Measurements from ENCODE around the gene GARNL3. TPM values are rescaled to one million over a fixed set of nuclear protein-coding genes. Genes with fewer than 3 reads are reported as not detected.

The GARNL3 gene
- total RNA-seq, 2 experiments from 2014 or later = 0.63 to 1.8 TPM

DNA sequence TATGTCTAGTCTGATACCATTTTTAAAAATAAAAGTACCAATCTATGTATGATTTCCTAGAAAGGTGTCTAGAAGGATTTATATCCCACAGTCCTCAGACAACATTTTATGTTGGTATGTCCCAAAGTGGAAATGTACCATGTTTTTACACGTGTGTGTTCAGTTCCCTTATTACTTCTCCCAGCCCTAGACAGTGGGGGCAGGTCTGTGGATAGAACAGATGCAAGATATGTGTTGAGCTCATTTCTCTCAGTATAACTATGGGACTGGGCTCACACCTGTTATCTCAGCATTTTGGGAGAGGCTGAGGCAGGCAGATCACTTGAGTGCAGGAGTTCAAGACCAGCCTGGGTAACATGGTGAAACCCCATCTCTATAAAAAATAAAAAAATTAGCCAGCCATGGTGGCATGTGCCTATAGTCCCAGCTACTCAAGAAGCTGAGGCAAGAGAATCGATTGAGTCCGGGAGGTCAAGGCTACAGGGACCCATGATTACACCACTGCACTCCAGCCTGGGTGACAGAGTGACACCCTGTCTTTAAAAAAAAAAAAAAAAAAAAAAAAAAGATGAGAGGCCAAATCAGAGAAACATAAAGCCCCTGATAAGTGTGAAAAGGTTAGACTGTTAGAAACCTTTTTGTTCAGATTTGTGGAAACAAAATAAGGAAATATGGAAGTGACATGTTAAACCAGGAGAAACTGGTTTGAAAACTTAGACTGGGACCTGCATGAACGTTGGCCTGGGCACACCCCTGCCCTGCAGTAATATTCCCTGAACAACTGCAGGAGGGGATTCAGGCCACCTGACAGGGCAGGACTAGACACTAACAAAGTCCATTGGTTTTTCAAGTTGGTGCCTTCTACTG is 125.0 kb downstream of the GARNL3 start:
- CTCF ChIA-PET = no interaction called here
- no peak overlapping the region for H3K27ac ChIP-seq (ENCODE audit: low read depth in 1 of 2, low read length in 2 of 2)
- H3K36me3 Mint-ChIP-seq (ENCODE audit: low read depth) = no peaks in the 10 kb centered on the region
- no peaks in the 10 kb centered on the region for H3K9me3 Mint-ChIP-seq
- peaks cover 23% of the 10 kb centered on the region for H3K4me1 ChIP-seq (ENCODE audit: insufficient read depth, low read length)
- no peak overlapping the region for H3K27ac Mint-ChIP-seq
- peaks cover 26% of the 10 kb centered on the region for H3K4me1 Mint-ChIP-seq (ENCODE audit: low read depth)
- peaks cover 0 to 8% of the 10 kb centered on the region in 2 experiments for H3K9me3 ChIP-seq (ENCODE audit: control insufficient read depth in 1 of 2, insufficient read depth in 1 of 2, low read length in 2 of 2)
- intact Hi-C loops (cut with DNase I, micrococcal nuclease) = loop anchor here (2.0 to 5.0 kb wide), 4 partner anchors 35 to 402 kb away; partner anchors contain the start of genes LRSAM1 (in 2 of the 2), RPL12 (in 2 of the 2) and ZNF79 (in 1 of the 2)
- peaks cover 86% of the 10 kb centered on the region for H3K27me3 Mint-ChIP-seq
- peaks cover 58 to 73% of the 10 kb centered on the region in 2 experiments for H3K27me3 ChIP-seq (ENCODE audit: control insufficient read depth in 1 of 2, insufficient read depth in 2 of 2, low read length in 2 of 2)
- H3K36me3 ChIP-seq (ENCODE audit: insufficient read depth, low read length) = no peaks in the 10 kb centered on the region
- DNase-seq (no peak), ATAC-seq (ENCODE audit: poor library complexity) (no peak)
- no peak overlapping the region for H3K4me3 ChIP-seq (ENCODE audit: low read length)
- POLR2A ChIA-PET = interaction anchor here (1.1 to 1.3 kb wide), 2 partner anchors 13 to 175 kb away, joined by 3 to 5 read pairs; no protein-coding TSS in a partner anchor
- H3K4me3 Mint-ChIP-seq = no peak overlapping the region
- no peak for TF ChIP-seq CTCF (IDR thresholded peaks at IDR 0.05)

DNA sequence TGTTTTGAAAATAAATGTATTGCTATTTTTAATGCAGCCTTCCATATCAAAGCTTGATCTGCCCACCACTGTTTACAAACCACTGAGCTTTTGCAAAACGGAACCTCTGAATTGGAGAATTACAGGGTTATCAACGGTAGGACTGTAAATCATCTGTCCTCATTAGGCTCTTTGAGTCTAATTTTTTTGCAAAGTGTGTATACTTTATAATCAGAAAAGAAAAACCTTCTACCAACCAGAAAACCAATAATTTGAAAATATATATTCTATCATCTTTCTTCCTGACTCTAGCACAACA is 125.6 kb downstream of the GARNL3 start:
- POLR2A ChIA-PET = no interaction called here

GRCh38 chr9:127390563-127390962 is 126.0 kb downstream of the GARNL3 start:
- ATAC-seq (ENCODE audit: poor library complexity) = no peak
- intact Hi-C loops (cut with DNase I, micrococcal nuclease) = no loop called here
- ChIA-PET POLR2A (no interaction called here), CTCF (no interaction called here)
- H3K9me3 Mint-ChIP-seq = no peaks in the 10 kb centered on the region
- H3K9me3 ChIP-seq (ENCODE audit: control insufficient read depth in 1 of 2, insufficient read depth in 1 of 2, low read length in 2 of 2) = peaks cover 0 to 8% of the 10 kb centered on the region in 2 experiments
- peaks cover 29% of the 10 kb centered on the region for H3K4me1 Mint-ChIP-seq (ENCODE audit: low read depth)
- DNase-seq = no peak
- peaks cover 86% of the 10 kb centered on the region for H3K27me3 Mint-ChIP-seq
- peaks cover 55 to 73% of the 10 kb centered on the region in 2 experiments for H3K27me3 ChIP-seq (ENCODE audit: control insufficient read depth in 1 of 2, insufficient read depth in 2 of 2, low read length in 2 of 2)
- no peaks in the 10 kb centered on the region for H3K36me3 ChIP-seq (ENCODE audit: insufficient read depth, low read length)
- no peaks in the 10 kb centered on the region for H3K36me3 Mint-ChIP-seq (ENCODE audit: low read depth)
- H3K4me3 Mint-ChIP-seq = no peak overlapping the region
- H3K27ac Mint-ChIP-seq = no peak overlapping the region
- no peak for TF ChIP-seq CTCF (IDR thresholded peaks at IDR 0.05)
- no peak overlapping the region for H3K4me3 ChIP-seq (ENCODE audit: low read length)
- no peak overlapping the region for H3K27ac ChIP-seq (ENCODE audit: low read depth in 1 of 2, low read length in 2 of 2)
- H3K4me1 ChIP-seq (ENCODE audit: insufficient read depth, low read length) = peaks cover 23% of the 10 kb centered on the region

More for the DNA sequence above, 125.6 kb downstream of the GARNL3 start:
- no peak overlapping the region for H3K27ac ChIP-seq (ENCODE audit: low read depth in 1 of 2, low read length in 2 of 2)
- H3K4me3 ChIP-seq (ENCODE audit: low read length) = no peak overlapping the region
- Mint-ChIP-seq H3K36me3 (ENCODE audit: low read depth) (no peaks in the 10 kb centered on the region), H3K27me3 (peaks cover 86% of the 10 kb centered on the region), H3K9me3 (no peaks in the 10 kb centered on the region), H3K4me1 (ENCODE audit: low read depth) (peaks cover 26% of the 10 kb centered on the region), H3K27ac (no peak overlapping the region), H3K4me3 (no peak overlapping the region)
- CTCF ChIA-PET = no interaction called here
- H3K9me3 ChIP-seq (ENCODE audit: control insufficient read depth in 1 of 2, insufficient read depth in 1 of 2, low read length in 2 of 2) = peaks cover 0 to 8% of the 10 kb centered on the region in 2 experiments
- DNase-seq (no peak), ATAC-seq (ENCODE audit: poor library complexity) (no peak)
- intact Hi-C loops (cut with DNase I, micrococcal nuclease) = no loop called here
- TF ChIP-seq CTCF (IDR thresholded peaks at IDR 0.05) = no peak
- peaks cover 23% of the 10 kb centered on the region for H3K4me1 ChIP-seq (ENCODE audit: insufficient read depth, low read length)
- H3K27me3 ChIP-seq (ENCODE audit: control insufficient read depth in 1 of 2, insufficient read depth in 2 of 2, low read length in 2 of 2) = peaks cover 55 to 73% of the 10 kb centered on the region in 2 experiments
- no peaks in the 10 kb centered on the region for H3K36me3 ChIP-seq (ENCODE audit: insufficient read depth, low read length)

All from CD4-positive, alpha-beta T cell (primary cell).